ENCODE results near the gene CNNM1. TPM values are rescaled to one million over a fixed set of nuclear protein-coding genes. Genes with fewer than 3 reads are reported as not detected.

The CNNM1 gene
- total RNA-seq, 1 experiment from 2014 or later, result not detected

GRCh38 chr10:99343262-99343661 is 14.1 kb downstream of the CNNM1 start:
- no peaks in the 10 kb centered on the region for H3K79me2 ChIP-seq (ENCODE audit: low read depth)
- H3K9me2 ChIP-seq (ENCODE audit: insufficient read depth), result no peaks in the 10 kb centered on the region
- POLR2A ChIA-PET (ENCODE audit: unreplicated experiment), result no interaction called here
- no peaks in the 10 kb centered on the region for H3K27me3 ChIP-seq (ENCODE audit: insufficient read depth, low read depth)
- H2AFZ ChIP-seq, result no peak overlapping the region
- no peaks in the 10 kb centered on the region for H4K20me1 ChIP-seq (ENCODE audit: insufficient read depth)
- DNase-seq, result no peak
- H3K4me3 ChIP-seq, result no peak overlapping the region
- no peaks in the 10 kb centered on the region for H3K36me3 ChIP-seq (ENCODE audit: low read depth)
- TF ChIP-seq CTCF (conservative IDR thresholded peaks at IDR 0.05), result no peak
- no peak for TF ChIP-seq EZH2 (IDR thresholded peaks at IDR 0.05; ENCODE audit: low read depth)
- H3K27ac ChIP-seq, result no peak overlapping the region
- no peak overlapping the region for H3K4me2 ChIP-seq
- H3K4me1 ChIP-seq (replicated peaks; ENCODE audit: insufficient read depth), result no peaks in the 10 kb centered on the region
- no TSS peak for BruUV-seq (replicated peaks)
- H3F3A ChIP-seq (ENCODE audit: insufficient read depth, low read depth), result no peaks in the 10 kb centered on the region
- intact Hi-C loops (cut with micrococcal nuclease; ENCODE audit: unreplicated experiment), result no loop called here
- H3K9me3 ChIP-seq (ENCODE audit: insufficient read depth, low read depth), result no peaks in the 10 kb centered on the region
- CTCF ChIA-PET, result no interaction called here

GRCh38 chr10:99344715-99345114 is 15.6 kb downstream of the CNNM1 start:
- ChIA-PET POLR2A (ENCODE audit: unreplicated experiment) (no interaction called here), CTCF (no interaction called here)
- Histone ChIP-seq H3K9me3 (ENCODE audit: insufficient read depth, low read depth) (no peaks in the 10 kb centered on the region), H4K20me1 (ENCODE audit: insufficient read depth) (no peaks in the 10 kb centered on the region), H3K79me2 (ENCODE audit: low read depth) (no peaks in the 10 kb centered on the region), H3K4me1 (replicated peaks; ENCODE audit: insufficient read depth) (no peaks in the 10 kb centered on the region), H3K27ac (no peak overlapping the region), H3K27me3 (ENCODE audit: insufficient read depth, low read depth) (no peaks in the 10 kb centered on the region; the same call in 1 of the 2 replicates), H3K9me2 (ENCODE audit: insufficient read depth) (no peaks in the 10 kb centered on the region), H3K4me2 (no peak overlapping the region), H3K4me3 (no peak overlapping the region), H3F3A (ENCODE audit: insufficient read depth, low read depth) (no peaks in the 10 kb centered on the region), H3K36me3 (ENCODE audit: low read depth) (no peaks in the 10 kb centered on the region), H2AFZ (no peak overlapping the region)
- intact Hi-C loops (cut with micrococcal nuclease; ENCODE audit: unreplicated experiment), result no loop called here
- TF ChIP-seq EZH2 (IDR thresholded peaks at IDR 0.05; ENCODE audit: low read depth) (no peak), CTCF (conservative IDR thresholded peaks at IDR 0.05) (no peak)
- BruUV-seq (replicated peaks), result no TSS peak
- DNase-seq, result no peak

GRCh38 chr10:99345350-99345749 is 16.2 kb downstream of the CNNM1 start:
- Histone ChIP-seq H3K27ac (no peak overlapping the region), H3K4me3 (no peak overlapping the region), H2AFZ (no peak overlapping the region), H3K79me2 (ENCODE audit: low read depth) (no peaks in the 10 kb centered on the region), H3K4me2 (no peak overlapping the region), H3K36me3 (ENCODE audit: low read depth) (no peaks in the 10 kb centered on the region), H3K4me1 (replicated peaks; ENCODE audit: insufficient read depth) (no peaks in the 10 kb centered on the region), H3F3A (ENCODE audit: insufficient read depth, low read depth) (no peaks in the 10 kb centered on the region), H3K9me3 (ENCODE audit: insufficient read depth, low read depth) (no peaks in the 10 kb centered on the region), H3K9me2 (ENCODE audit: insufficient read depth) (no peaks in the 10 kb centered on the region), H4K20me1 (ENCODE audit: insufficient read depth) (no peaks in the 10 kb centered on the region), H3K27me3 (ENCODE audit: insufficient read depth, low read depth) (no peaks in the 10 kb centered on the region; the same call in 1 of the 2 replicates)
- intact Hi-C loops (cut with micrococcal nuclease; ENCODE audit: unreplicated experiment), result no loop called here
- CTCF ChIA-PET, result no interaction called here
- TF ChIP-seq CTCF (conservative IDR thresholded peaks at IDR 0.05) (no peak), EZH2 (IDR thresholded peaks at IDR 0.05; ENCODE audit: low read depth) (no peak)
- POLR2A ChIA-PET (ENCODE audit: unreplicated experiment), result no interaction called here
- no TSS peak for BruUV-seq (replicated peaks)
- DNase-seq, result no peak
